ENCODE data around the gene PLD2. TPM values are rescaled to one million over a fixed set of nuclear protein-coding genes. Genes with fewer than 3 reads are reported as not detected.

PLD2 gene
- polyA plus RNA-seq, 3 donors from 2014 or later, result 0.78 to 2.0 TPM; not detected in 1

DNA sequence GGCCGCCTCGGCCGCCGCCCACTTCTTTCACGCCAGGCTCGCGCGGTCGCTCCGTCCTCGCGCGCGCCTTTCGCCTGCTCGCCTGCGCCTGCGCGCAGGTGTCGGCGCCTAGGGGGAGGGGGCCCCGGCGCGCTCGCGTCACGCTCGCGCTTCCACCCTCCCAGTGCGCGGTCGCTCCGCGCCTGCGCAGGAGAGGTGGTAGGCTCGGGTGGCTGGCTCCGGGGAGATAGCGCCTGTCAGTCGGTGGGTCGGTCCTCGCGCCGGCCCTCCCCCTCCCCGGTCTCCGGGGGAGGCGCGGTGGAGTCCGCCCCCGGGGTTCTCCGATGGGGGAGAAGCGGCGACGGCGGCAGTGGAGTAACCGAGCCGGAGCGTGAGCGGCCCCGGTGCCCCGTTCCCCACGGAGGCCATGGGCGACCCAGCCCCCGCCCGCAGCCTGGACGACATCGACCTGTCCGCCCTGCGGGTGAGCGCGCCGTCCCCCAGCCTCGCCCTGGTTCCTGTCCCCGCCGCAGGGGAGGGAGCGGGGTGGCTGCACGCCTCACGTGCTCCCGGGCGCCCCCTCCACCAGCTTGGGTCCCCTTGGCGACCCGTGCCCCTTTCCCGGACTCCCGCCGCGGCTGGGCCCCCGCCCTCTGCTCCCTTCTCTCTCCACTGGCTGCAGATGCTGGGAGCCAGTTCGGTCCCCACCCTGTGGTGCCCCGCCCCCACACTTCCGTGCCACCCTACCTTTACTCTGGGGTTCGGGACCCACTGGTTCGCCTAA, 26.4 kb downstream of the PLD2 start, which contains the start of gene MINK1:
Gene MINK1, plus strand, starts transcription at position 163 of the 763 bp plus-strand sequence. Its CDS starts 244 bp downstream, at position 407.
- DNase-seq, result peak; percentile 91 to 94 (median 93)
- peak within 1 kb of the TSS; percentile 88 to 98 (median 98) for H3K27ac Mint-ChIP-seq
- peaks cover 30 to 39% of the 10 kb centered on the region in 2 donors for H3K4me1 Mint-ChIP-seq
- H3K9me3 Mint-ChIP-seq, result no peaks in the 10 kb centered on the region
- H3K27me3 Mint-ChIP-seq (ENCODE audit: low read depth in 3 of 3), result peaks cover 5 to 12% (median 8%) of the 10 kb centered on the region in 3 donors
- H3K36me3 Mint-ChIP-seq, result peaks cover 0 to 3% (median 0%) of the 10 kb centered on the region in 3 donors
- H3K4me3 Mint-ChIP-seq, result peak within 1 kb of the TSS; percentile 94 to 98 (median 96)

DNA sequence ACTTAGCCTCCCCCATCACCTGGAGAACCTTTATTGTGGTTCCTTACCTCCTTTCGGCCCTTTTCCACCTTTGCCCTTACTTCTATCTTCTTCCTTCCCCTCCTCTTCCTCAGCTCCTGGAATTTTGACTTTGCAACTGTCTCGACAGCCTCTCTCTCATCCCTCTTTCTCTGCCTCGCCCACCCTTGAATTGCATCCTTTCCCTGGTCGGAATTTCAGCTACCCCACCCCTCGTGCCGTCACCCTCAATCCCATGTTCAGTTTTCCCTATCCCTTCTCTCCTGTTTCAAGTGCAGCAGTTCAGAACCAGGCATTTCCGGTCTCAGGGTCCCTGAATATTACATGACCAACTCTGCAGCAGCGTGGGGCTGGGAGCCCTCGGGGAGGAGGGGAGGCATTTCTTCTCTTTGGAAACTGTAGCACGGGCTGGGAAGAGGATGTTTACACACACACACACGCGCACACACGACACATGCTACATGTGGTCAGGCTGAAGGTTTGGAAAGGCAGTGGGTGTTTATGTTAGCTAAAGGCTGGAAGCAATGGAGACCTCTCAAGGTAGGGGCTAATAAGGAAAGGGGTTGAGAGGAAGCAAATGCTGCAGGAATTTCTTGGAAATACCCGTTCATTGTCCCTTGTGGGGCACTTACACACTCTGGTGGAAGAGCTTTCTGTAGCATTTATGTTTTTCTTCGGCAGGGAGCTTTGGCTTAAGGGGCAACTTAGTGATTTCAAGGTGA, 27.2 kb downstream of the PLD2 start:
- H3K27me3 Mint-ChIP-seq (ENCODE audit: low read depth in 3 of 3), result peaks cover 5 to 10% (median 8%) of the 10 kb centered on the region in 3 donors
- DNase-seq, result peak in 1 of 3 donors; percentile 17
- H3K4me3 Mint-ChIP-seq, result peak overlapping the region; percentile 86 to 94 (median 88)
- H3K4me1 Mint-ChIP-seq, result peaks cover 30 to 40% of the 10 kb centered on the region in 2 donors
- peaks cover 0 to 3% (median 0%) of the 10 kb centered on the region in 3 donors for H3K36me3 Mint-ChIP-seq
- H3K9me3 Mint-ChIP-seq, result no peaks in the 10 kb centered on the region
- peak overlapping the region; percentile 83 to 96 (median 87) for H3K27ac Mint-ChIP-seq

DNA sequence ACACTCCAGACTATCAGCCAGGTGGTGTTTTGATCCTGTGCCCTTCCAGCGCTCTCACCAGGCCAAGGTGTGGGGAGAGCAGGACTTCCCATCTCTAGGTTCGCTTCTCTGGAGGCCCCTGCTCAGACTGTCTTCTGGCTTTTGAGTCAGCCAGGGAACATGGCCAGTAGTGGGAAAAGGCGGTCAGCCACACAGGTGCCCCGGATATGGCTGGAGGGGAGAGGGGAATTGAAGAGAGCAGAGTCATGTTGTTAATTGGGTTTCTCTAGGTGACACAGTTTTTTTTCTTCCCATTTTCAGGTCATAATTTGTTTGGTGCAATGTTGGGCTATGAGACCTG, 27.7 kb downstream of the PLD2 start:
- peaks cover 30 to 45% of the 10 kb centered on the region in 2 donors for H3K4me1 Mint-ChIP-seq
- no peak for DNase-seq

DNA sequence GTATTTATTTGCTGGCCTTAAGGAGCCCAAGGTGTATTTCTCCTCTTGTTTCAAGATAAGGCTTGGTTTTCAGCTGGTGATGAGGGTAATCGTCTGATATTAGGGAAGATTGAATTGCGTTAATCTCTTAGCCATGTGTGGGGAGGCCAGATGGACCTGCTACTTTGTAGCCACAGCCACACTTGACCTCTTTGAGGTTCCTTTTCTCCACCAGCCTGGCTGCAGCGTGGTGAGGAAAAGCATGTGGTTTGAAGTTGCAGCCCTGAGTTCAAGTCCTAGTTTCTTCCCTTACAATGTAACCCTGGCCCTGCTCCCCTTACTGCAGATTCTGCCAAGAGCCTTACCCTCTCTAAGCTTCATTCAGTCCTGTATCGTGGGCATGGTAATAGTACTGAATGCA, 29.3 kb downstream of the PLD2 start:
- Mint-ChIP-seq H3K4me3 (peak overlapping the region in 2 of 5 donors; percentile 17 to 27), H3K27me3 (ENCODE audit: low read depth in 3 of 3) (peaks cover 5 to 10% (median 8%) of the 10 kb centered on the region in 3 donors), H3K9me3 (no peaks in the 10 kb centered on the region), H3K4me1 (peaks cover 44 to 61% of the 10 kb centered on the region in 2 donors), H3K27ac (peak overlapping the region; percentile 40 to 75 (median 56)), H3K36me3 (peaks cover 0 to 3% (median 0%) of the 10 kb centered on the region in 3 donors)
- DNase-seq, result no peak

More for the DNA sequence above, 27.7 kb downstream of the PLD2 start:
- peaks cover 0 to 3% (median 0%) of the 10 kb centered on the region in 3 donors for H3K36me3 Mint-ChIP-seq
- H3K27ac Mint-ChIP-seq, result peak overlapping the region; percentile 83 to 96 (median 87)
- no peaks in the 10 kb centered on the region for H3K9me3 Mint-ChIP-seq
- peaks cover 5 to 10% (median 8%) of the 10 kb centered on the region in 3 donors for H3K27me3 Mint-ChIP-seq (ENCODE audit: low read depth in 3 of 3)
- peak overlapping the region; percentile 86 to 94 (median 88) for H3K4me3 Mint-ChIP-seq

GRCh38 chr17:4837471-4838308, 30.7 kb downstream of the PLD2 start:
- Mint-ChIP-seq H3K27ac (peak overlapping the region in 2 of 6 donors; percentile 45 to 58), H3K4me1 (peaks cover 48 to 67% of the 10 kb centered on the region in 2 donors), H3K4me3 (peak overlapping the region in 1 of 5 donors; percentile 0), H3K27me3 (ENCODE audit: low read depth in 3 of 3) (peaks cover 5 to 10% (median 6%) of the 10 kb centered on the region in 3 donors), H3K9me3 (no peaks in the 10 kb centered on the region), H3K36me3 (peaks cover 0 to 3% (median 0%) of the 10 kb centered on the region in 3 donors)
- DNase-seq, result no peak

DNA sequence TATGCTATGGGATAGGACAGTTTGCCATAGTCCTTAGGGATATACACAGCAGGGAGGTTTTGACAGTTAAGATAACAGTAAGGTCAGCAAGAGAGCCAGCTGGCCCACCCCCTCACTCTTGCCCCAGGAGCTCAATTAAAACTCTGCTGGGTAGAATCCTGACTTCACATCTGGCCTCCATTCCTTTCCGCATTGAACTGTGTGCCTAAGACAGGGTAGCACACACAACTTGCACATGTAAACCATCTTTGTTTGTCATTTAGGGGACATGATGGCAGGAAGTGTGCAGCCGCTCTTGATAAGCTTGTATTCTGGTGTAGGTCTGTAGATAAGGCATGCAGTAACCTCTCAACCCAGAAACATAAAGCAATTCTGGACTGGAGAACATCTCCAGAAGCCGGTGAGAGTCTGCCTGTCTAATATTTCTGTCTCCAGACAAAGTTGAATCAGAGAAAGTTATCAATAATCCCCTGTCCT, 31.4 kb downstream of the PLD2 start:
- H3K4me1 Mint-ChIP-seq, result peaks cover 49 to 70% of the 10 kb centered on the region in 2 donors

DNA sequence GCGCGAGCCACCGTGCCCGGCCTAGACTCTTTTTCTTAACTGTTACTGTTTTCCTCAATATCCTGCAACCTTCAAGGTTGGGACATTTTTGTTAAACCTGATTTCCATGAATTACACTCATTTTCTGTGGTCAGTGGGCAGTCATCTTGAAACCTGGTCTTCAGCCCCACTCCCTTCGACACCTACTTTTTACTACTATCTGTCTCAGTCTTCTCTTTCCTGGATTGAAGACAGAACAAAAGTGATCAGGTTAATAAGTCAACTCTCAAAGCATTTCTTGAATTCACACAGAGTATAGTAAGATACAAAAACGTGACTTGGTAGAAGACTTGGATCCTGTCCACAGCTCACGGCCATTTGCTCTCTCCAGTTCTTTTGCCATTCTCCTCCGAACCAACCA, 32.3 kb downstream of the PLD2 start:
- no peak for DNase-seq
- peaks cover 1 to 2% (median 2%) of the 10 kb centered on the region in 3 donors for H3K27me3 Mint-ChIP-seq (ENCODE audit: low read depth in 3 of 3)
- no peak overlapping the region for H3K27ac Mint-ChIP-seq
- H3K4me3 Mint-ChIP-seq, result no peak overlapping the region
- H3K9me3 Mint-ChIP-seq, result no peaks in the 10 kb centered on the region
- peaks cover 45 to 64% of the 10 kb centered on the region in 2 donors for H3K4me1 Mint-ChIP-seq
- peaks cover 0 to 3% (median 0%) of the 10 kb centered on the region in 3 donors for H3K36me3 Mint-ChIP-seq

More for the DNA sequence above, 31.4 kb downstream of the PLD2 start:
- DNase-seq, result no peak
- no peak overlapping the region for H3K27ac Mint-ChIP-seq
- H3K9me3 Mint-ChIP-seq, result no peaks in the 10 kb centered on the region
- H3K4me3 Mint-ChIP-seq, result no peak overlapping the region
- peaks cover 0 to 3% (median 0%) of the 10 kb centered on the region in 3 donors for H3K36me3 Mint-ChIP-seq
- H3K27me3 Mint-ChIP-seq (ENCODE audit: low read depth in 3 of 3), result peaks cover 2 to 6% (median 4%) of the 10 kb centered on the region in 3 donors

DNA sequence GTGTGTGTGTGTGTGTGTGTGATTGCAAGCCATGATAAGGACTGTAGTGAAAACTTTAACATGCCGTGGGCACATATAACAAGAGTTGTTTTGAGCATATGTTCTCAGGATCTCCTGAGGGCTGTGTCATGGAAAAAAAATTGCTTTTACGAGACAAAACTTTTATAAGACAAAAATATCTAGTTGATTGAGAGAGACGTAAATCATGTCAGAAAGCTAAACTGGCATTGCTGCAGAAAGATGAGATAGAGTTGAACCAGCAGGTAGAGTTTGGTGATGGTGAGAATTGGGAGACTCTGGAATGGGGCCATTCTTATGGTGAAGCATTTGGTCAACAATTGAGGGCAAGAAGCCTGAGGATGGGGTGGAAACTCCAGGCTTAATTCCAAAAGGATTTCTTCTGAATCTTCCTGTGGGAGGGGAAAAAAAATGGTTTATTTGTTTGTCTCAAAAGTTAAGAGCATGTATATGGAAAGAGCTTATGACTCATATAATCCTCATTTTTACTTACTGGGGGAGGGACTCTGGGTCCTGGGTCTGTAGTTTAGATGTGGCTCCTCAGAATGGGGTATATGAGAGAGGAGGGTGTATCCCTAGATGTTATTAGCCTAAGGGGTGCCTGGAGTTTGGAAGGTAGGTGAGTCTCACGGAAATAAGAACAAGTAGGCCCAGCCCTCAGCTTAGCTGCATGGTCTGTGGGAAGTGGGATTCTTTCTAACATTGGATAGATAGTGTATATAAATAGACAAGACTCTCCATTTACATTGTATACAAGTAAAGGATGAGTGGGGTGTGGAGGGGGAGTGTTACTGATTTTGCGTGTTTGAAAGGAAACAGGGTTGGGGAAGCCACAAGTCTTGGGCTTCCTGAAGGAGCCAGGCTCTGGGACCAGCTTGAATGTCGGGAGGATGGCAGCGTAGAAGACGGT, 33.3 kb downstream of the PLD2 start:
- peak overlapping the region in 1 of 6 donors; percentile 48 for H3K27ac Mint-ChIP-seq
- peaks cover 37 to 64% of the 10 kb centered on the region in 2 donors for H3K4me1 Mint-ChIP-seq
- peak overlapping the region in 2 of 5 donors; percentile 6 to 35 for H3K4me3 Mint-ChIP-seq
- no peak for DNase-seq
- no peaks in the 10 kb centered on the region for H3K27me3 Mint-ChIP-seq (ENCODE audit: low read depth in 3 of 3)
- no peaks in the 10 kb centered on the region for H3K9me3 Mint-ChIP-seq
- peaks cover 0 to 3% (median 0%) of the 10 kb centered on the region in 3 donors for H3K36me3 Mint-ChIP-seq

- peak overlapping the region in 1 of 5 donors; percentile 6 for H3K4me3 Mint-ChIP-seq
- peaks cover 31 to 60% of the 10 kb centered on the region in 2 donors for H3K4me1 Mint-ChIP-seq
- no peak for DNase-seq
- no peaks in the 10 kb centered on the region for H3K27me3 Mint-ChIP-seq (ENCODE audit: low read depth in 3 of 3)
- peak overlapping the region in 1 of 6 donors; percentile 48 for H3K27ac Mint-ChIP-seq
- H3K9me3 Mint-ChIP-seq, result no peaks in the 10 kb centered on the region
- H3K36me3 Mint-ChIP-seq, result peaks cover 0 to 3% (median 0%) of the 10 kb centered on the region in 3 donors
Observed at GRCh38 chr17:4840893-4841242, 33.9 kb downstream of the PLD2 start.

DNA sequence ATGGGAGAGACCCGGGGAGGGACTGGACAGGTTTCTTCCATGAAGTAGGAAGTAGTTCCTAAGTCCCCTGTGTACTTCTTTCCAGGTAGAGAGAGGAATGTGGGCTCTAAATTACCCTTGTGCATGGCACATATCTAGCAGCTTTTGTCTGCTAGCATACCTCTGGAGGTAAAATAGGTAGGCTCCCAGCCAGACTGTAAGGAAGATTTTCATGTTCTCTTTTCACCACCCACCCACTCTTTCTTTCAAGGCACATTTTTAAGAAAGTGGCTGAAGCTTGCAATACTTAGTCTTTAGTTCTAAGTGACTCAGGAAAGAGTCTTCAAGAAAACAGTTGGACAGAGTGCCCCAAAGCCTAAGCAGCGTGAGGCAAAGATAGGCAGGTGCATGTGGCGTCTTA, 35.4 kb downstream of the PLD2 start:
- H3K27ac Mint-ChIP-seq, result peak overlapping the region in 1 of 6 donors; percentile 24
- no peak for DNase-seq
- no peaks in the 10 kb centered on the region for H3K27me3 Mint-ChIP-seq (ENCODE audit: low read depth in 3 of 3)
- no peak overlapping the region for H3K4me3 Mint-ChIP-seq
- peaks cover 26 to 61% of the 10 kb centered on the region in 2 donors for H3K4me1 Mint-ChIP-seq
- H3K36me3 Mint-ChIP-seq, result peaks cover 0 to 7% (median 0%) of the 10 kb centered on the region in 3 donors
- no peaks in the 10 kb centered on the region for H3K9me3 Mint-ChIP-seq

GRCh38 chr17:4843321-4844000, 36.5 kb downstream of the PLD2 start:
- Mint-ChIP-seq H3K27ac (no peak overlapping the region), H3K36me3 (peaks cover 0 to 4% (median 4%) of the 10 kb centered on the region in 3 donors), H3K9me3 (peaks cover 0 to 1% (median 0%) of the 10 kb centered on the region in 6 donors), H3K4me3 (no peak overlapping the region), H3K27me3 (ENCODE audit: low read depth in 3 of 3) (no peaks in the 10 kb centered on the region), H3K4me1 (peaks cover 28 to 53% of the 10 kb centered on the region in 2 donors)
- no peak for DNase-seq

DNA sequence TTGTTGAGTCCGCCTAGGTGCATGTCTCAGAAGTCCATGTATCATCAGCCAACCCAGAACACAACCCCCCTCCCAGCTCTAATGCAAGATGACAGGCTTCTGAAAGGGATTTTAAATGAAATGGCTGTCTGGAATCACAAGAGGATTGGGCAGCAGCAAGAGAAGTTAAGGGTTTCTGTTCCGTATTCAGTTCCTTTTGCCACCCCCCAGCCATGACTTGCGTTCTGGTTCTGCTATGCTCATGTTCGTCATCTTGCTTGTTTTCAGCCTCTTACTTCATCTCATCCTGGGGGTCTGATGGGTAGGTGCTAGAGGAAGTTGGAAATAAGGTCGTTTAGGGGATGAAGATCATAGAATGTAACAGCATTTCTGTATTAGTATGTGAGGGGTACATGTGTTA, 38.2 kb downstream of the PLD2 start:
- H3K4me1 Mint-ChIP-seq, result peaks cover 27 to 48% of the 10 kb centered on the region in 2 donors
- H3K27ac Mint-ChIP-seq, result peak overlapping the region in 2 of 6 donors; percentile 35 to 43

More for the DNA sequence above, 38.2 kb downstream of the PLD2 start:
- peaks cover 0 to 1% (median 0%) of the 10 kb centered on the region in 6 donors for H3K9me3 Mint-ChIP-seq
- H3K27me3 Mint-ChIP-seq (ENCODE audit: low read depth in 3 of 3), result peaks cover 0 to 7% (median 0%) of the 10 kb centered on the region in 3 donors
- DNase-seq, result no peak
- peaks cover 0 to 8% (median 7%) of the 10 kb centered on the region in 3 donors for H3K36me3 Mint-ChIP-seq
- H3K4me3 Mint-ChIP-seq, result no peak overlapping the region
